Measurements from ENCODE around the gene MGLL.

DNA sequence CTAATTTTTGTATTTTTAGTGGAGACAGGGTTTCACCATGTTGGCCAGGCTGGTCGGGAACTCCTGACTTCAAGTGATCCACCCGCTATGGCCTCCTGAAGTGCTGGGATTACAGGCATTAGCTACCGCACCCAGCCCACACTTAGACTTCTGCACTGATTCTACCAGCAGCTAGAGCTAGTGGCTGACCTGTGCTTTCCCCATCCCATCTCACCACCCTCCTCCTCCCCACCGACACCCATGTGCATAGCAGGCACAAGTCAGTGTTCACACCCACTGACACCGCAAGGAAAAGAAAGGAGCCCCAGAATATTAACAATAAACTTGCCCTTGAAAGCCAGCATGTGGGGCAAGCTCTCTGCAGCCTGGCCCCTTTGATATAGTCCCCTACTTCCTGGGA is 160.7 kb downstream of the MGLL start:
- TF ChIP-seq, protein P1, sequence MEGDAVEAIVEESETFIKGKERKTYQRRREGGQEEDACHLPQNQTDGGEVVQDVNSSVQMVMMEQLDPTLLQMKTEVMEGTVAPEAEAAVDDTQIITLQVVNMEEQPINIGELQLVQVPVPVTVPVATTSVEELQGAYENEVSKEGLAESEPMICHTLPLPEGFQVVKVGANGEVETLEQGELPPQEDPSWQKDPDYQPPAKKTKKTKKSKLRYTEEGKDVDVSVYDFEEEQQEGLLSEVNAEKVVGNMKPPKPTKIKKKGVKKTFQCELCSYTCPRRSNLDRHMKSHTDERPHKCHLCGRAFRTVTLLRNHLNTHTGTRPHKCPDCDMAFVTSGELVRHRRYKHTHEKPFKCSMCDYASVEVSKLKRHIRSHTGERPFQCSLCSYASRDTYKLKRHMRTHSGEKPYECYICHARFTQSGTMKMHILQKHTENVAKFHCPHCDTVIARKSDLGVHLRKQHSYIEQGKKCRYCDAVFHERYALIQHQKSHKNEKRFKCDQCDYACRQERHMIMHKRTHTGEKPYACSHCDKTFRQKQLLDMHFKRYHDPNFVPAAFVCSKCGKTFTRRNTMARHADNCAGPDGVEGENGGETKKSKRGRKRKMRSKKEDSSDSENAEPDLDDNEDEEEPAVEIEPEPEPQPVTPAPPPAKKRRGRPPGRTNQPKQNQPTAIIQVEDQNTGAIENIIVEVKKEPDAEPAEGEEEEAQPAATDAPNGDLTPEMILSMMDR (IDR thresholded peaks at IDR 0.05), result no peak
- TF ChIP-seq POLR2A (IDR thresholded peaks at IDR 0.05), result no peak
